SIG-M5 treated with dmso at 0.1 percent for 504 hours (cell line): ENCODE data around the gene HNRNPF.

ENCODE experiments used
- DNase-seq: peaks from one replicate; lab custom pipeline; 2025; ENCODE audit not compliant: unreplicated experiment; lab: John Stamatoyannopoulos, UW

HNRNPF gene

DNA sequence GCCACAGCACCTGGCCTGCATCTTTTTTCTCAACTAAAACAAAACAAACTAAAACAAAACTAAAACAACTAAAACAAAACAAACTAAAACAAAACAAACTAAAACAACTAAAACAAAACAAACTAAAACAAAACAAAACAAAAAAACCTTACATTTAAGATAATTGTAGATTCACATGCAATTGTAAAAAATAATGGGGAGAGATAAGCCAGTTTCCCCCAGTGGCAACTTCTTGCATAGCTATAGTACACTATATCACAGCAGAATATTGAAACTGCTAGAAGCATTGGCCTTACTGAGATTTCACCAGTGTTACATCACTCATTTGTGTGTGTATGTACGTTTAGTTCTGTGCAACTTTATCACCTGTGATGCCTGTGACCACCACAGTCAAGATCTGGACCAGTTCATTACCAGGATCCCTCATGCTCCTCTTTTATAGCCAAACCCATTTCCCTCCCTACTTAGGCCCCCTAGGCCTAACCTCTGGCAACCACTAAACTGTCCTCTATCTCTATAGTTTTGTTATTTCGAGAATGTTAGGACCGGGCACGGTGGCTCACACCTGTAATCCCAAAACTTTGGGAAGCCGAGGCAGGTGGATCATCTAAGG is 28.3 kb downstream of the HNRNPF start:
- DNase-seq, result no peak

DNA sequence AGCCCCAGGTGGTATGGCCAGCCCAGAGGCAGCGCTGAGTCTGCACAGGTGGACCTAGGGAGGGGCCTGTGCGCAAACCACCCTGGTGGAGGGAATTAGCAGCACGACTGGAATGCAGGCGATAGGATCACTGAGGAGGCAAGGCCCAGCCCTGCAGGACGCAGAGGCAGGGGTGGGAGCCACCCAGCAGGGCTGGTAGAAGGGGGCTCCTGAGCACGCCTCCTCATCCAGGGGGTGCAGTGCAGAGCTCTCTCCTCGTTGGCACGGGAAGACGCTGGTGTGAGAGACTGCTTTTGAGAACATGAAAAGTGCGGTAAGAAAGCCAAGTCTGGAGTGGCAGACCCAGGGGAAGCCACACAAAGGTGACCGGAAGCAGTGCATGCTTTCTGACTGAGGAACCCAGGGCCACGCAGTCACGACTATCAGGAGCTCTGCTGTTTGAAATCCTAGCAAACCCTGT is 31.5 kb downstream of the HNRNPF start:
- no peak for DNase-seq

DNA sequence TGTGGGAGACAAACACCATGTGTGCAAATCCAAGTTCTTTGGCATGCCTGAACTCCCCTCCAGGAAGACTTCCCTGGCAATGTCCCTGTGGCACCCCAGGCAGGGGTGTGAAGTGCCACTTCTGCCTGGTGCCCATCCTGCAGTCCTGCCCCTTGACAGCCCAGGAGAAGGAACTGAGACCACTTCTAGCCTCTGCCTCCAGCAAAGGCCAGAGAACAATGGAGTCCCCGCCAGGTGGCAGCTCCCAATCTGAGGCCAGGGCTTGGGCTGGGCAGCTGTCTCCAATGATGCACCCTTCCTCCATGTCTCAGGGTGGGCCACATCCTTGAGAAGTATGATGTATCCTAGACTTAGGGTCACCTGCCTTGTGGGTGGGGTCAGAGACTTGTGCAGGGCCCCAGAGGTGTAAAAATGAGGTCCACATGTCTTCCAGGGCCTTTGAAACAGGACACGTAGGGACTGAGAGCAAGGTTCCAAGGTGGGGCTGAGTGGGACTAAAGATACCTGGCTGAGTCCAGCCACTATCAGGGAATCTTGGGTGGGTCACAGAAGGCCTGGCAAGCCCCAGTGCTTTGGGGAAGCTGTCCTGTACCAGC is 32.1 kb downstream of the HNRNPF start:
- DNase-seq, result no peak

GRCh38 chr10:43376046-43376635 is 32.8 kb downstream of the HNRNPF start:
- no peak for DNase-seq

- DNase-seq, result no peak
Measured at GRCh38 chr10:43375401-43376020, 33.5 kb downstream of the HNRNPF start.

DNA sequence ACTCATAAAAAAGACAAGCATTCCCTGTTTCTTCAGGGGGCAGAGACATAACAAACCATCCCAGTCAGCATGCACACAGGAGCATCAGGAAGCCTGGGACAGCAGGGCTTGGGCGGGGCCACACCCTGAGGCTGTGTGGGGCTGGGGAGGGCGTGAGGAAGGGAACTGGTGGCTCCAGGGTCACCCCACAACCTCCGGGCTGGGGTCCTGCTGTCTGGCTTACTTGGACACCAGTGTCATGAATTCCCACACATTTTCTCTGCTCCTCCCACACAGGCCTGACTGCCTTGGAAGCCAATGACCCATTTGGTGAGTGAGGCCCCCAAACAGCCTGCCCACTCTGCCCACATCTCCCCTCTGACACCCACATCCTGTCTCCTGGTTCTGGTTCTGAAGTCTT is 34.8 kb downstream of the HNRNPF start:
- no peak for DNase-seq

DNA sequence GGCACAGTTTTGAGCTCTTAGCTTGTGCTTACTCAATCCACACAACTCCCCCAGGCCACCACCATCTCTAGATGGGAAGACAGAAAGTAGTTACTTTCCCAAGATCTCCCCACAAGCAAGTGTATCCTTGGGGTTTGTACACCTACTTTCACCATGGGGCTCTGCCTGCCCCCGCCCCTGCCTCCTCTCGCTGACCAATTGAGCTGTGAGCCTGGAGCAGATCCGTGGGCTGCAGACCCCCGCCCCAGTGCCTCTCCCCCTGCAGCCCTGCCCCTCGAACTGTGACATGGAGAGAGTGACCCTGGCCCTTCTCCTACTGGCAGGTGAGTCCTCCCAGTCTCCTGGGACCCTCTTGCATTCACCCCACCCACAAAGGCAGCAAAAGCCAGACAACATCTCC is 35.5 kb downstream of the HNRNPF start:
- no peak for DNase-seq

GRCh38 chr10:43372765-43373361 is 36.1 kb downstream of the HNRNPF start:
- DNase-seq, result no peak

DNA sequence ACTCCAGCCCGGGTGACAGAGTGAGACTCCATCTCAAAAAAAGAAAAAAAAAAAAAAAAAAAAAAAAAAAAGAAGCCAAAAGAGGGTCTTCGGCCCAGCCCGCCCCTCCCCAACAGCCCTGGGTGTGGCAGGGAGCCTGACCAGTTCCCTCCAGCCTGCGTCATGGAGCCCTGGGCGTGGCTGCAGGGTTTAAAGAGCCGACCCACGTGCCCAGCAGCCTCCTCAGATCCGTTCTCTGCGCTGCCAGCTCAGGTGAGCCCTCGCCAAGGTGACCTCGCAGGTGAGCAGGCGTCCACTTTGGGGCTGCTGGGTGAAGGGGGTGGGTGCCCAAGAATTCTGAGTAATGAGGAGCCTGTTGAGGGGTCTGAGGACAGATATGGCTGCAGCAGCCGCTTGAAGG is 37.6 kb downstream of the HNRNPF start, which contains the start of gene FXYD4:
FXYD4 (plus strand) TSS at position 219 of the 400 bp plus-strand sequence. CDS start 2,111 bp downstream, outside the sequence.
- no peak for DNase-seq

GRCh38 chr10:43370671-43371215 is 38.2 kb downstream of the HNRNPF start:
- no peak for DNase-seq

DNA sequence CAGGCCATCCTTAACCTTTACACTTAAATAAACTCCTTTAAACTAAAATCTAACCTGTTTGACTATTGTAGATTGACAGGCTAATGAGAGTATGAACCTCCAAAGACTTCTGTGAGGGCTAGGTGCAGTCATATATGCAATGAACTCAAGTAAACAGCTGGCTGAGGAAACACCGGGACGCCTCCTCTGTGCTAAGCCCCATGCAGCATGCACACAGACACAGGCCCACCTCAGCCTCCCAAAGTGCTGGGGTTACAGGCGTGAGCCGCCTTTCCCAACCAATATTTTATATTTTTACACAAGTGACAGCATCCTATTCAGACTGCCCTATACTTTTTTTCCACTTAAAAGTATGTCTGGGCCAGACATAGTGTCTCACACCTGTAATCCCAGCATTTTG is 39.1 kb downstream of the HNRNPF start:
- DNase-seq, result no peak

DNA sequence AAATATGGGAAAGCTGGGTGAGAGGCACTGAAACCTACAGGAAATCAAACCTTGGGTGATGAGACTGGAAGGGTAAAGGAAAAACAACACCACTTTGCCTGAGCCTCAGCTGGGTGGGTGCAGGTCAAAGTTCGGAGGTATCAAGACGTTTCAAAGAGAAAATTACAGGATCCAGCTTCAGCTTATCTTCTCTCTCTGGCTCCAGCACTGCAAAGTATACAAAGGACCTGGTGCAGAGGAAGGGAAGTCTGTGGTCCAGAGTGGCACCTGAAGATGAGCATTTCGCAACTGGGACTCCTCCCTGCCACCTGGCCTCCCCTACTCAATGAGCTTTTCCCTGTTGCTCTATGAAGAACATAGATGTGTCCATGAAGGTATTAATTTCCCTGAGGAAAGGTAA is 44.0 kb downstream of the HNRNPF start:
- no peak for DNase-seq

GRCh38 chr10:43362191-43362839 is 46.7 kb downstream of the HNRNPF start:
- DNase-seq, result peak; percentile 78

GRCh38 chr10:43361547-43362190 is 47.3 kb downstream of the HNRNPF start:
- no peak for DNase-seq

GRCh38 chr10:43360086-43360485 is 48.9 kb downstream of the HNRNPF start:
- DNase-seq, result no peak

GRCh38 chr10:43355749-43356371 is 53.1 kb downstream of the HNRNPF start:
- peak; percentile 53 for DNase-seq

GRCh38 chr10:43354879-43355380 is 54.1 kb downstream of the HNRNPF start:
- no peak for DNase-seq

DNA sequence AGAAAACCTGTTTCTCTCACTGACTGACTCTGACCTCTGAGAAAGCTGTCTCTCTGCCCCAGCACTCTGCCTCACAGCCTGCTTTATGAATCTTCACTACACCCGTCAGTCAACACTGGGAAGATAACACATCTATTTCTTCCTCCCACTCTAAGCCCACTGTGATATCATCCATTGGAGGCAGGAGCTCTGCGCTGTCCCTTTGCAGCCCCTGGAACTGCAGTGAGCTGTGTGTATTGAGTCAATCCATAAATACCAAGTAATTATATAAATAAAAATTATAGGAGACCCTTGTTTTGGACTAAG is 54.7 kb downstream of the HNRNPF start:
- DNase-seq, result no peak

DNA sequence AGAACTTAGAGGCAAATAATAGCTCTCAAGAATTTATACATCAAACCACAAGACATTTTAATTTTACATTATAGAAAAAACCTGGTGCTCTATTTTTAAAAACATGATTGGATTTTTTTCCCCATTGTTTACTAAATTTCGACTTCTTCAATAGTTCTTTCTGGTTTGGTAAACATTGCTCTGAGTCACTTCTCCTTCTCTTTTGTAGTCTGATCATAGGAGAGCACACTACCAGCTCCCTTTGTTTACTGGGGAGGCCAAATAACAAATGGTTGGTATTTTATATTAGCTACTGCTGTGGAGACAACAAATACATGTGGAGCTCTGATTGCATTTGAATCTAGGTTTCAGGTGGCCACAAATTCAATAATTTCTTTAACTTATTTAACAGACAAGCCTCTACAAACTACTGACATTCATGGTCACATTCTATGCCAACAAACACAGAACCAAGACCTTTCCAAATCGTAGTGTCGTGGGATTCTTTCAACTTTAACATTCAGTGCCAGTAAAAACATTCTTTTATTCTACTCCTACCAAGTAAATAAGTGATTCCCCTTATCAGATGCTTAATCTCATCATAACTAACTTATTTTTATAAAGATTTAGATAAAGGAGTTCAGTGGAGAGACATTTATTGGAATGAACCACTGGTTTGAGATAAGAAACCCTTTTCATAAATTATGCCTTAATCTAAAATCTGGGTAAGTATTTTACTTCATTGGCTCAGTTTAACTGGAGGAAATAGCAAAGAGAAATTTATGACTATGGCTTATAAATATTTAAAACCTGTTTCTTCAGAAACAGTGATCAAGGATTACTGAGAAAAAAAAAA is 55.3 kb downstream of the HNRNPF start:
- peak; percentile 22 for DNase-seq
